Hepatocyte (in vitro differentiated cells): ENCODE results near the gene ATP6V1F. TPM values are rescaled to one million over a fixed set of nuclear protein-coding genes. Genes with fewer than 3 reads are reported as not detected.

Experiments
- DNase-seq: peaks from one replicate; pipeline ENCODE4 v3.0.0-alpha.2; 2016; ENCODE audit warnings: low spot score
- H2AFZ ChIP-seq: fragments of 200-600 bp; sonication (generic); 2 replicates; pipeline ENCODE4 v1.6.0; 2016; ENCODE audit warnings: antibody characterized with exemption, mild to moderate bottlenecking
- H3K27ac ChIP-seq: fragments of 200-600 bp; sonication (generic); 2 replicates; pipeline ENCODE4 v1.5.1; 2016; ENCODE audit warnings: mild to moderate bottlenecking
- H3K27me3 ChIP-seq: fragments of 200-600 bp; sonication (generic); 2 replicates; pipeline ENCODE4 v1.6.1; 2016
- H3K36me3 ChIP-seq: fragments of 200-600 bp; sonication (generic); replicated peaks from 2 replicates; pipeline ENCODE4 v1.5.1; 2016; ENCODE audit warnings: low read depth; ENCODE audit not compliant: insufficient read depth
- H3K4me1 ChIP-seq: fragments of 200-600 bp; sonication (generic); 2 replicates; pipeline ENCODE4 v1.5.1; 2016; ENCODE audit warnings: mild to moderate bottlenecking, moderate library complexity; ENCODE audit not compliant: insufficient read depth
- H3K4me2 ChIP-seq: fragments of 200-600 bp; sonication (generic); 2 replicates; pipeline ENCODE4 v1.6.0; 2016
- H3K4me3 ChIP-seq: fragments of 200-600 bp; sonication (generic); 2 replicates; pipeline ENCODE4 v1.5.1; 2016; ENCODE audit warnings: mild to moderate bottlenecking
- H3K79me2 ChIP-seq: fragments of 200-600 bp; sonication (generic); 2 replicates; pipeline ENCODE4 v1.6.0; 2017; ENCODE audit warnings: mild to moderate bottlenecking
- H3K9me2 ChIP-seq: fragments of 200-600 bp; sonication (generic); replicated peaks from 2 replicates; pipeline ENCODE4 v1.6.0; 2017; ENCODE audit warnings: mild to moderate bottlenecking; ENCODE audit not compliant: insufficient read depth
- H3K9me3 ChIP-seq: fragments of 200-600 bp; sonication (generic); 2 replicates; pipeline ENCODE4 v1.5.1; 2016; ENCODE audit warnings: low read depth, mild to moderate bottlenecking
- H4K20me1 ChIP-seq: fragments of 200-600 bp; sonication (generic); 2 replicates; pipeline ENCODE4 v1.6.0; 2016; ENCODE audit warnings: mild to moderate bottlenecking; ENCODE audit not compliant: insufficient read depth, poor library complexity, severe bottlenecking
- CTCF ChIP-seq: fragments of 200-600 bp; sonication (generic); IDR thresholded peaks from 2 replicates; pipeline ENCODE4 v1.5.1; 2016; ENCODE audit warnings: antibody characterized with exemption, mild to moderate bottlenecking; ENCODE audit not compliant: poor library complexity
- EZH2 ChIP-seq: fragments of 200-600 bp; sonication (generic); IDR thresholded peaks from 2 replicates; pipeline ENCODE4 v1.6.1; 2016; ENCODE audit warnings: antibody characterized with exemption, mild to moderate bottlenecking, borderline replicate concordance
- EZH2phosphoT487 ChIP-seq: fragments of 200-600 bp; sonication (generic); IDR thresholded peaks from one replicate; pipeline ENCODE4 v1.6.1; 2018; ENCODE audit warnings: antibody characterized with exemption, mild to moderate bottlenecking, low read depth, moderate library complexity; ENCODE audit not compliant: unreplicated experiment, severe bottlenecking
- WGBS: methylation state at CpG from one replicate; pipeline ENCODE4 v1.1.6; 2016; ENCODE audit warnings: low lambda C conversion rate; ENCODE audit errors: missing lambda C conversion rate; 5-methylcytosine and 5-hydroxymethylcytosine counted together
- polyA plus RNA-seq: library from polyadenylated mRNA; unstranded; fragments of >200 nt; fragmentation: Nextera tagmentation; extraction: Ambion mirVana; gene quantifications from 2 replicates; pipeline ENCODE4 v1.2.1, GENCODE V29; 2016
- total RNA-seq: library from RNA; depleted of rRNA; stranded (reverse); fragments of >200 nt; gene quantifications from 2 replicates; pipeline ENCODE4 v1.2.3, GENCODE V29; 2014

Gene ATP6V1F
- total and polyA plus RNA-seq, 2 experiments from 2014 or later, result 184 to 422 TPM

- H3K4me2 ChIP-seq, result no peak overlapping the region
- WGBS, result 98% methylated on average over 6 of the region's 6 CpGs
- no peaks in the 10 kb centered on the region for H3K36me3 ChIP-seq
- no peaks in the 10 kb centered on the region for H3K79me2 ChIP-seq
- TF ChIP-seq EZH2, result no peak
- TF ChIP-seq EZH2phosphoT487, result no peak
- TF ChIP-seq CTCF, result no peak
- no peak for DNase-seq
- no peaks in the 10 kb centered on the region for H3K4me1 ChIP-seq
- H3K9me2 ChIP-seq, result no peaks in the 10 kb centered on the region
- no peak overlapping the region for H3K27ac ChIP-seq
- H3K9me3 ChIP-seq, result no peaks in the 10 kb centered on the region
- H2AFZ ChIP-seq, result no peak overlapping the region
- peaks cover 5% of the 10 kb centered on the region for H3K27me3 ChIP-seq
- H3K4me3 ChIP-seq, result no peak overlapping the region
- no peaks in the 10 kb centered on the region for H4K20me1 ChIP-seq
Observed at GRCh38 chr7:128894101-128894440, 31.4 kb downstream of the ATP6V1F start.

- no peaks in the 10 kb centered on the region for H3K4me1 ChIP-seq
- H2AFZ ChIP-seq, result no peak overlapping the region
- WGBS, result 97% methylated on average over 3 of the region's 3 CpGs
- no peaks in the 10 kb centered on the region for H3K36me3 ChIP-seq
- H3K9me3 ChIP-seq, result no peaks in the 10 kb centered on the region
- no peaks in the 10 kb centered on the region for H3K79me2 ChIP-seq
- H3K4me3 ChIP-seq, result no peak overlapping the region
- H4K20me1 ChIP-seq, result no peaks in the 10 kb centered on the region
- DNase-seq, result no peak
- peaks cover 5% of the 10 kb centered on the region for H3K27me3 ChIP-seq
- no peaks in the 10 kb centered on the region for H3K9me2 ChIP-seq
- no peak overlapping the region for H3K4me2 ChIP-seq
- H3K27ac ChIP-seq, result no peak overlapping the region
- TF ChIP-seq EZH2 (no peak), CTCF (no peak), EZH2phosphoT487 (no peak)
Observed at GRCh38 chr7:128895320-128895719, 32.7 kb downstream of the ATP6V1F start.

- DNase-seq, result no peak
- no peaks in the 10 kb centered on the region for H3K9me3 ChIP-seq
- H3K9me2 ChIP-seq, result no peaks in the 10 kb centered on the region
- H3K4me2 ChIP-seq, result no peak overlapping the region
- no peaks in the 10 kb centered on the region for H3K4me1 ChIP-seq
- no peak overlapping the region for H3K4me3 ChIP-seq
- no peak for TF ChIP-seq EZH2phosphoT487
- TF ChIP-seq CTCF, result no peak
- no peak for TF ChIP-seq EZH2
- H3K79me2 ChIP-seq, result no peaks in the 10 kb centered on the region
- H3K27ac ChIP-seq, result no peak overlapping the region
- H3K36me3 ChIP-seq, result no peaks in the 10 kb centered on the region
- H3K27me3 ChIP-seq, result no peaks in the 10 kb centered on the region
- H4K20me1 ChIP-seq, result no peaks in the 10 kb centered on the region
- H2AFZ ChIP-seq, result no peak overlapping the region
Observed at GRCh38 chr7:128899392-128899791, 36.7 kb downstream of the ATP6V1F start.

- 83% methylated on average over 1 of the region's 1 CpG for WGBS
- Histone ChIP-seq H3K4me3 (no peak overlapping the region), H3K4me1 (no peaks in the 10 kb centered on the region), H3K79me2 (no peaks in the 10 kb centered on the region), H3K27me3 (no peaks in the 10 kb centered on the region), H3K9me2 (no peaks in the 10 kb centered on the region), H4K20me1 (no peaks in the 10 kb centered on the region), H3K4me2 (no peak overlapping the region), H3K27ac (no peak overlapping the region), H3K9me3 (no peaks in the 10 kb centered on the region), H2AFZ (no peak overlapping the region), H3K36me3 (no peaks in the 10 kb centered on the region)
- no peak for DNase-seq
- no peak for TF ChIP-seq CTCF
- no peak for TF ChIP-seq EZH2phosphoT487
- no peak for TF ChIP-seq EZH2
Observed at GRCh38 chr7:128900237-128900636, 37.6 kb downstream of the ATP6V1F start.
